ENCODE data around the gene ST6GAL1. TPM values are rescaled to one million over a fixed set of nuclear protein-coding genes. Genes with fewer than 3 reads are reported as not detected.
"Not testable (repeated sequence)": the region's sequence is repeated elsewhere in the genome, so short reads cannot be mapped to it uniquely, and the experiment has no call there.

The ST6GAL1 gene
- total RNA-seq, 1 donor from 2014 or later, result 62.6 TPM

- DNase-seq (ENCODE audit: low spot score), result no peak
- intact Hi-C loops (cut with DNase I), result no loop called here
- peak; percentile 71 for ATAC-seq
These were observed 55.5 kb downstream of the ST6GAL1 start for GRCh38 chr3:186985661-186986364.

GRCh38 chr3:186986406-186986805 lies 56.1 kb downstream of the ST6GAL1 start:
- ATAC-seq (no peak), DNase-seq (ENCODE audit: low spot score) (no peak)
- intact Hi-C loops (cut with DNase I), result no loop called here

- intact Hi-C loops (cut with DNase I), result no loop called here
- DNase-seq (ENCODE audit: low spot score), result no peak
- ATAC-seq, result peak; percentile 64
These were observed 56.5 kb downstream of the ST6GAL1 start for GRCh38 chr3:186986816-186987215.

GRCh38 chr3:186988806-186989205 lies 58.5 kb downstream of the ST6GAL1 start:
- DNase-seq (ENCODE audit: low spot score) (no peak), ATAC-seq (no peak)
- intact Hi-C loops (cut with DNase I), result no loop called here

- ATAC-seq (no peak), DNase-seq (ENCODE audit: low spot score) (no peak)
- intact Hi-C loops (cut with DNase I), result no loop called here
These were observed 59.1 kb downstream of the ST6GAL1 start for GRCh38 chr3:186989429-186989828.

GRCh38 chr3:186990277-186990676 lies 60.0 kb downstream of the ST6GAL1 start:
- DNase-seq (ENCODE audit: low spot score), result no peak
- no peak for ATAC-seq
- intact Hi-C loops (cut with DNase I), result no loop called here

- ATAC-seq, result no peak
- no peak for DNase-seq (ENCODE audit: low spot score)
- intact Hi-C loops (cut with DNase I), result no loop called here
These were observed 60.6 kb downstream of the ST6GAL1 start for GRCh38 chr3:186990878-186991308.

GRCh38 chr3:186991470-186991869 lies 61.1 kb downstream of the ST6GAL1 start:
- ATAC-seq (no peak), DNase-seq (ENCODE audit: low spot score) (no peak)
- intact Hi-C loops (cut with DNase I), result no loop called here

- ATAC-seq; intact Hi-C loops (cut with DNase I); DNase-seq (ENCODE audit: low spot score): not testable (repeated sequence)
These were observed 61.8 kb downstream of the ST6GAL1 start for GRCh38 chr3:186992096-186992495.

GRCh38 chr3:186993210-186993782 lies 63.0 kb downstream of the ST6GAL1 start:
- ATAC-seq (no peak), DNase-seq (ENCODE audit: low spot score) (no peak)
- intact Hi-C loops (cut with DNase I), result no loop called here

GRCh38 chr3:186994000-186994955 lies 64.0 kb downstream of the ST6GAL1 start:
- no peak for ATAC-seq
- intact Hi-C loops (cut with DNase I), result no loop called here
- DNase-seq (ENCODE audit: low spot score), result peak; percentile 30

- intact Hi-C loops (cut with DNase I), result no loop called here
- ATAC-seq, result no peak
- peak; percentile 23 for DNase-seq (ENCODE audit: low spot score)
These were observed 66.0 kb downstream of the ST6GAL1 start for GRCh38 chr3:186996356-186996755.

GRCh38 chr3:186997061-186997460 lies 66.7 kb downstream of the ST6GAL1 start:
- intact Hi-C loops (cut with DNase I), result no loop called here
- ATAC-seq (no peak), DNase-seq (ENCODE audit: low spot score) (no peak)

GRCh38 chr3:186997473-186997939 lies 67.2 kb downstream of the ST6GAL1 start:
- intact Hi-C loops (cut with DNase I), result no loop called here
- ATAC-seq (peak; percentile 77), DNase-seq (ENCODE audit: low spot score) (peak; percentile 28)

GRCh38 chr3:186998937-186999368 lies 68.6 kb downstream of the ST6GAL1 start:
- ATAC-seq, result no peak
- intact Hi-C loops (cut with DNase I), result no loop called here
- peak; percentile 31 for DNase-seq (ENCODE audit: low spot score)

GRCh38 chr3:187000711-187001151 lies 70.4 kb downstream of the ST6GAL1 start:
- ATAC-seq (peak; percentile 27), DNase-seq (ENCODE audit: low spot score) (peak; percentile 43)
- intact Hi-C loops (cut with DNase I), result no loop called here

GRCh38 chr3:187002915-187003314 lies 72.6 kb downstream of the ST6GAL1 start:
- DNase-seq (ENCODE audit: low spot score) (no peak), ATAC-seq (no peak)
- intact Hi-C loops (cut with DNase I), result no loop called here

- DNase-seq (ENCODE audit: low spot score) (peak; percentile 18), ATAC-seq (no peak)
- intact Hi-C loops (cut with DNase I), result no loop called here
These were observed 75.6 kb downstream of the ST6GAL1 start for GRCh38 chr3:187005827-187006481.
